HG02852 (cell line): ENCODE data around the gene SPATA16.
"Not testable (repeated sequence)": the region's sequence is repeated elsewhere in the genome, so short reads cannot be mapped to it uniquely, and the experiment has no call there.

Experiments used
- ATAC-seq: cut with Tn5 transposase; IDR thresholded peaks from one replicate; pipeline ENCODE4 v1.9.1; 2021; ENCODE audit warnings: mild to moderate bottlenecking, moderate library complexity; ENCODE audit not compliant: unreplicated experiment

SPATA16 gene

DNA sequence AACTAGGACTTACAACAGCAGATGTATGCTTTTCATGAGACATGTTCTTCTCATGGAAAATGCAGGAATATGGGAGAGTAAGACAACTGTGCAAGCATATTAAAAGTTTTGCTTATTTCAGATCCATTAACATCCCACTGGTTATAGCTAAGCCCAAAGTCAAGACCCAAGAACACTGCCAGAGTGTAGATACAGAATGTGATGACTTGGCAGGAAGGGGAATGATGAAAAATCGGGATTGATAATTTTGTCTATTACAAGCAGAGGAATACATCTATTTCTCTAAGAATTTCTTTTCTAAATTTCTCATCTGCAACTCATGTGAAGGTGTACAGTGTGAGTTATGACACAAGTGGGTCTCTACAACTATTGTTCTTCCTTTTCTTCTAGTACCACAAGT, 76.4 kb downstream of the SPATA16 start:
- ATAC-seq = no peak

DNA sequence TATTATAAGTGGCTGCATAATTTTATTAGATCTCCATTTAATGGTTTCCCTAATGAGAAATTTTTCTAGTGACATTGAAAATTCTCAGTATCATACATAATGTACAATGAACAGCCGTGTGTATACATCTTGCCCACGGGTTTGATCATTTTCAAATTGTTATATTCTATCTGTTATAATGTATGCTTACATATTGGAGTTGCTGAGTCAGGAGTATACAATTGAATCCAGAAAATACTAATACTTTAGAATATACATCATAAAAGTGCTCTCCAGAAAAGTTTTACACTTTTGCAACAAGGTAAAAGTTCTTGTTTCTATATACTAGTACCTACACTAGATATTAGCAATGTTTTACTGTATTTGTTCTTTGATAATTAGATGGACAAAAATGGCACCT, 82.8 kb downstream of the SPATA16 start:
- no peak for ATAC-seq

DNA sequence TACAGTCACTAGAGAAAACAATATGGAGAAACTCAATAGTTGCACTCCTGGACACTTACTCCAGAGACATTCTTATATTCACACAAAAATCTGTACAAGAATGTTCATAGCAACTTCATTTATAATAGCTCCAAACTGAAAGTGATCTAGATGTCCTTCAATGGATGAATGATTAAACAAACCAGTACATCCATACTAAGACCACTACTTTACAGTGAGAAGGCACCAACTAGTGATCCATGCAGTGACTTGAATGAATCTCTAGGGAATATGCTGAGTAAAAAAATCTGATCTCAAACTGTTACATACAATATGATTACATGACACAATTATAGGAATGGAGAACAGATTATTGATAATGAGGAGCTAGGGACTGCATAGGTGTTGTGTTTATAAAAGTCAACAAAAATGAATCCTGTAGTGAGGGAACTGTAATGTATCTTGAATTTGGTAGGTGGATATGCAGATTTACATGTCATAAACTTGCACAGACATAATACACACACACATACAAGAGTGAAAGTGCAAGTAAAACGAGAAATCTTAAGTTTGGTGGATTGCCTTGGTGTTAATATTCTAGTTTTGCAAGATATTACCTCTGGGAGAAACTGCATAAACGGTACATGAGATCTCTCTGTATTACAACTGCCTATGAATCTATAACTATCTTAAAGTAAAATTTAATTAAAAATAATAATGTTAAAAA, 85.7 kb downstream of the SPATA16 start:
- ATAC-seq = no peak

DNA sequence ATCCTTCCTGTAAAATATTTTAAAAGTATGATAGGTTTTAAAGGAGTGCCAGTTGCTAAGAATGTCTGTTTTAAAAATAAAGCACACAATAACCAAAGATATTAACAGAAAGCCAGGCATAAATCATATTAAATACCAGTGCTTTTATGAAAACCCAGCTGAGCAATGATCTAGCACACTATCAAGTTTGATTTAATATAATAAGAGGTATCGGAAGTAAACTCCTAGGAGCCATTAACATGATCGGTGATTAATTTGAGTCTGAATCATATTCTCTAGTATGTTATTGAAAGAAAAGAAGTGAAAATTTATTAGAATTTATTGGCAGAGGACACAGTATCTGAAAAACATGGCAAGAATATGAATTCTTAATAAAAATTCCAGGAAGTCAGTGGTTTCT, 91.7 kb downstream of the SPATA16 start:
- no peak for ATAC-seq

DNA sequence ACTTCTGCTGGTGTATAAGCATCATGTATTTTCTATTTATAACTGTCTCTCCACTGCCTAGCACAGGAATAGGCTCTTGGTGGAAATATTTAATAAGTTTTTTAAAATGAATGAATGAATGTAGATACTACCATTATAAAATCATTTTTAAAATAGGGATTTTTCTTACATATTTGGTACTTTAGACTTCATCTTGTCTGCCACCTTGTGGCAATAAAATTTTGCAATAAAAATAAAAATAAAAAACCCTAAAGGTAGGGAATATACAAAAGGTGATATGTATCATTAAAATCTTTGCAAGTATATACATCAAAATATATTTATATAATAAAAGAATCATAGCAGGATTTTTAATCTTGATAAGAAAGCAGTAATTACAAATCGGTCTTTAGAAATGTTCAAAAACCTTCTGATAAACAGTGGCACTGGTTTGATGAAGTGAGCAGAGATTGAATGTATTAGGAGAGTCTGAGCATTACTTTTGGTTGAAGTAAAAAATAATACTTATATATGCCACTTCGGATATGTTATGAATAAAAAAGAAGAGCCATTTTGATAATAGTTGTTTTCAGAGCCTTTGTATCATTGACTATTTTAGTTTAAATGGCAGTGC, 95.2 kb downstream of the SPATA16 start:
- ATAC-seq = no peak

DNA sequence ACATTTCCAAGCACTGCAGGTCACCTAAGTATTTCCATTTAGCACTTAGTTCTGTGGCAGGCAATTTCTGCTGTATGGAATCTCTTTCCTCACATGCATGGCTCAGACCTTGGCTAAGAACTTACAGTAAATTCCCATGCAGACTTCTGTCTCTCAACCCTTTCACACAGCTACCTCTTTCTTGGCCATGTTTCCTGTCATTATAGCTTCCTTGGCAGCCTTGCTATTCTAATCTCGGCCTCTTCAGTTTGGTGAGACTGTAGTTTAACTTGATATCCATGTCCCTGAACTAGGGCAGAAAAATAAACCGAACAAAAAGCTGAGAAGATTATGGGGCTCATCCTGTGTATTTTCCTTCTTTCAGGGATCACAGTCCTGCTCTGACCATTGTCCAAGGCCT, 96.0 kb downstream of the SPATA16 start:
- no peak for ATAC-seq

DNA sequence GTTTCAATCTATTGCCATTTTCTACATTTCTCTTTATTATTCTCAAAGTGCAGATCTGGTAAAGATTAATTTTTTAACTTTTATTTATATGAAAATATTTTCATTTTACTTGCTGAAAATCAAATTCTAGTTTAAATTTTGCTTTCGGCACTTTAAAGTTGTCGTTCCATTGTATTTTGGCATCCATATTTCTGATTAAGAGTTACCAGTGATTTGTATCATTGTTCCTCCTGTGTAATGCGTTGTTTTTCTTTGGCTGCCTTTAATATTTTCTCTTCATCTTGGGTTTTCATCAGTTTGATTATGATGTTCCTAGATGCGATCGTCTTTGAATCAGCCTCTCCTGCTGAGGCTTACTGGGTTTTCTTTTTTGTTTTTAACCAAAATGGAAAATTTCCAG, 97.3 kb downstream of the SPATA16 start:
- no peak for ATAC-seq

DNA sequence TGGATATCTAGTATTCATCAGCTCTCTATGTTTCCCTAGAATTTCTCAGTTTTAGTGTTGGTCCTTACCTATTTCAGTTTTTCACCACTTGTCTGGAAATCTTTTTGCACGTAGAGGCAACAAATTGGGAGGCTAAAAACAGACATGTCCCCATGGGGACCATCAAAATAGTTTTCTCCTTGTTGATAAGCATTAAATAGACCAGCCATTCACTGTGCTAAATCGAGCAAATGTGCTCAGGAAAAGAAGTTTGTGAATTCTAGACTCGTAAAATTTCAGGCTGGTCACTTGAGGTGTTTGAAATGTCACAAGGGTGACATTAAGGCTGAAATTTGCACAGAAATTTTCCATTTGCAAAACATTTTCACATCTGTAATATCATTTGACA, 102.6 kb downstream of the SPATA16 start:
- ATAC-seq = no peak

DNA sequence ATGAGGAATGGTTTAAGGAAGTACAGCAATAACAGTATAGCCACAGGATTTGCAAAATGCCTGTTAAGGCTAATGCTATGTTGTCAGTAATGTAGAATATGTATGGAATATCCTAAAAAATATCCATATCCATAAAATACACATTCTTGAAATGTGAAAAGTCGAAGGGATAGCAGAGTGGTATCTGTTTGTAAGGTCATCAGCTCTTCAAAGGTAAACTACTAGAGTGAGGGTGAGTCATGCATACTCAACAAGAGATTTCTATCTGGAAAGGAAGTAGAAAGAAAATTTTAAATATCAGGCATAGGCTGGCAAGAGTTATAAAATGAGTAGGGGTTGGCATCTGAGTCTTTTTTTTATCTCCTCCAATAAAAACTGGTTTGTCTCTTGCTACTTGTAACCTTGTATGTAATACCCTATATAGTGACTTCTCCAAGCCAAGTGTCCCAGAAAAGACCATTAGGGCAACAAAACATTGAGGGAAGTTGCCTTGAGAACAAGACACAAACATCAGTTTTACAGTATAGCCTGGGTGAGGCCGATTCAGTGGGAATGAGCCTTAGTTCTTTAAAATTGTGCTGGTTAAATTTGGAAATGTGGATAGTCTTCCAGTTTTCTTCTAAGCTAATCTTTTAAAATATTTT, 103.1 kb downstream of the SPATA16 start:
- ATAC-seq = no peak

DNA sequence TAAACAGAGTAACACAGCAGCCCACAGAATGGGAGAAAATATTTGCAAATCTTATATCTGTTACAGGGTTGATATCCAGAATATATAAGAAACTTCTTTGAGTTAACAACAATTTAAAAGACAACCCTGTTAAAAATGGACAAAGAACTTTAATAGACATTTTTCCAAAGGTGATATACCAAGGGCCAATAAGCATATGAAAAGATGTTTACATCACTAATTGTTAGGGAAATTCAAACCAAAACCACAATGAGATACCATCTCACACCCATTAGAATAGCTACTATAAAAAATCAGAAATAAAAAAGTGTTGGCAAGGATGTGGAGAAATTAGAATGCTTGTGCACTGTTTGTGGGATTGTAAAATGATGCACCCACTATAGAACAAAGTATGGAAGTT, 110.8 kb downstream of the SPATA16 start:
- no peak for ATAC-seq

DNA sequence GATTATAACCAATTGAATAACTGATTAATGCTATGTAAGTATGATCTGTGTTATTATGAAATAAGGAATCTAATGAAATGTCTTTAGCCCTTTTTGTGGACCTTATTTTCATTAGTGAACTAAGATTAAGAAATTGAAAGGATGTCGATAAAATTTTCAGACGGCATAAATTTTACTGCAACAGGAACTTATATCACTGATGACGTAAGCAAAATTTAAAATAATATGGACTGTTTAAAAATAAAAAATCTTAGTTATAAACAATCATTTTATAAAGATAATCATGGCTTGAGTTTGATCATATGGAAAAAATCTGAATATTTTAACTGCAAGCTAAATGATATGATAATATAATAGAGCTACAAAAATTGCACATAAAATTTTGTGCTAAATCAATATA, 112.7 kb downstream of the SPATA16 start:
- no peak for ATAC-seq

DNA sequence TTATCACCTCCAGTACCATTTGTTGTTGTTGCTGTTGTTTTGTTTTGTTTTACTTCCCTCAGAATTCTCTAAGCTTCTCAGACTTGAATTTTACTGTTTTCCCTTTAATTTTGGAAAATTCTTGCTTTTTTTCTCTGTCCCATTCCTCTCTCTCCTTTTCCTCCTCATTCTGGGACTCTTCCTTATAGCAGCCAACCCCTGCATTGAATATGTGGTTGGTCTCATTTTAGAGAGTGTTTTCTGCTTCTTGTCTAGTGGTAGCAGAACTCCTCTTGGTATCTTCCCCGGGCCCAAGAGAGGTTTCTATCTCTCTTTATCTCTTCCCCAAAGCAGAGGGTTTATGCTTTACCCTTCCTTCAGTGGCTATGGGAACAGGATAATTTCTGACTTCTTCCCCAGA, 113.6 kb downstream of the SPATA16 start:
- ATAC-seq = no peak

DNA sequence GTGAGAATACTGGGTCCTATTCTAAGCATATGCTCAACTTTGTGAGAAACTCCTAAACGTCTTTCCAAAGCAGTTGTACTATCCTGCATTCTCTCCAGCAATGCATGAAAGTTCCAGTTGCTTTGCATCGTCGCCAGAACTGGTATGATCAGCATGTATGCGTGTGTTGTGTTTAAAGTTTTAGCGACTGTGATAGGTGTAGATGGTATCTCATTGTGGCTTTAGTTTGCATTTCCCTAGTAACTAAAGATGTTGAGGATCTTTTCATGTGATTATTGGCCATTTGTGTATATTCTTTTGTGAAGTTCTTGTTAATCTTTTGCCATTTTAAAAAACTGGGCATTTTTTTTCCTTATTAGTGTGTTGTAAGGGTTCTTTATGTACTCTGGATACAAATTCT, 115.1 kb downstream of the SPATA16 start:
- ATAC-seq = no peak

DNA sequence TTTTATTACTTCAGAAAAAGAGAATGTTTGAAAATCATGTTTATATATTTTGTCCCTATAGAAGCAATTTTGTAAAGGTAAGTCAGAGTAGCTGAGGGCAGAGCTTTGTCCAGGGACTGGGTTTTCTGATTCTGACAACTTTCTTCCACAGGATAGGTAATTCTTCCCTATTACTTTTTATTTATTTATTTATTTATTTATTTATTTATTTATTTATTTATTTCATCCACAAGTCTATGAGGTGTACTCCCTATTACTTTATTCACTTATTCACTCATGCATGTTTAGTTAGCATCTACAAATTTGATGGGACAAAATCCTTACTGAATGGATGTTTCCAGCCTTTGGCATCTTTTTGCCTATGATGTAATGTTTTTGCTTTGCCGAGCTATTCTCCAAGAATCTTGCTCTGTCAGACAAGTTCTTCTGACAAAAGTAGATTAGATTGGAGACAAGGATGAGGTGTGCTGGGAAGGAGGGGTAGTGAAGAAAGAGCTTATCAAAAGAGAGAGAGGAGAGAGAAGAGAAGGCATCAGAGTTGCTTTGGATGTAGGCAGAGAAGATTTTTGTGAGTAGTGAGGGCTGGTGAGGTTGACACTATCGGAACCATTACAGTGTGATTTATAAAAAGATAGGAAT, 119.4 kb downstream of the SPATA16 start:
- no peak for ATAC-seq

DNA sequence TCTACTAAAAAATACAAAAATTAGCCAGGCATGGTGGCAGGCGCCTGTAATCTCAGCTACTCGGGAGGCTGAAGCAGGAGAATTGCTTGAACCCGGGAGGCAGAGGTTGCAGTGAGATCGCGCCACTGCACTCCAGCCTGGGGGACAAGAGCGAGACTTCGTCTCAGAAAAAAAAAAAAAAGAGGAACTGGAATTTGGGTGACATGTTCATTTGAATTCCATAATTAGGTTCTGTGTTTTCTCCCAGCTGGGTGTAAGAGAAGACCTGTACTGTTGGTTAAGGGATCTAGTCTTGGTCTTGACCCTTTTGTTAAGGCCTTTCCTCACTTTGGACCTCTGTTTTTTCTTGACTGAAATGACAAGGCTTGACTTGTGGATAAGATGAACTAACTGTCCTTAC, 120.9 kb downstream of the SPATA16 start:
- not testable (repeated sequence) for ATAC-seq

DNA sequence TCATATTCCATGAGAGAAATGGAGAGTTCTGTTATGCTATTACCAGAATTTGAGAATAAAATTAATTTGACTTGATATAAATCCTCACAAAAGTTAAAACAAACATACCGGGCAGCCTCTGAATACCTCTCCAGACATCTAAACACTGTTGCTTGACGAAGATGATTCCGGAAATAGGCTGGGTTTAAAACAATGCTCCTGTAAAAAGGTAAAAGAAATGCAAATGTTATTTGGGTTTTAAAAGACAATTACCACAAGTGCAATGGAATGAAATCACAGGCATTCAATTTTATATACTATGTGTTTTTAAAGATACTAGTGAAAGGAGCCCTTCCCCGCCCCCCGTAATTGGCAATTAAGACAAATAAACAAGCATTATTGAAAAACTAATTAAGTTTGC, 121.7 kb downstream of the SPATA16 start:
- no peak for ATAC-seq

DNA sequence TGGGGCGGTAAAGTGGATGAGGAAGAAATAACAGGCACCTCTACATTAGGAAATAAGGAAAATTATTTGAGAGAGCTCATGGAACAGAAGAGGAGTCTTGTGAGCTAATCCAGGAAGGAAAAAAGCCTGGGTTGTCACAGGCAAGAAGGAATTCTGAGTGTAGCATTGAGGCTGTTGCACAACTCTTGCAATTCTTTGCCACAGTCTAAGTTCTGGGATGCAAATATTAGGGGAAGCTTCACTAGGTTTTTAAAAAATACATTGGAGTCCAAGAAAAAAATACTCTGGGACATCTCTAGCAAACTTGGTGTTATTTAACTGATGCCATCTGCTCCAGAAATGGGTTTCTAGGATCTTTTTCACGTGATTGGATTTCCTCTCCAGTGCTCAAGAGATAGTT, 122.3 kb downstream of the SPATA16 start:
- no peak for ATAC-seq

DNA sequence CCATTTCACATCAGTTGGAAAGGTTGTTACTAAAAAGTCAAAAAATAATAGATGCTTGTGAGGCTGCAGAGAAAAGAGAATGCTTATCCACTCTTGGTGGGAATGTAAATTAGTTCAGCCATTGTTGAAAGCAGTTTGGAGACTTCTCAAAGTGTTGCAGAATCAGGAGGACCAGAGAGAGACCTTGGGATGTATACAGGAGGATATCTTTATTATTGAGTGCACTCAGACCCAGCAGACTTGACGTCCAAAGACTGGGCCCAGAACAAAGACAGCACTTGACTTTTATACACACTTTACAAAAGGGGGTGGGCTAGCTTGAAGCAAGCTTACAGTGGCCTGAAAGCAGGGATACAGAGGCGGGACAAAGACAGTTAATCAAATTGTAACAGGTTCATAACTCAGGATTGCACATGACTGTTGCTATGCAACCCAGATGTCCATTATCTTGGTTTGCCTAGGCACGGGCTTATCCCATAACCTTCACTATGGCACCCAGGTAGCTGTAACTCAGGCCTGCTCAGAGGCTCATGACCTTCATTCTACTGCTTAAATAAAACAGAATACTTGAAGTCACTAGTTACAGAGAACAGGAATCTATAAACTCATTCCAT, 127.7 kb downstream of the SPATA16 start:
- no peak for ATAC-seq

DNA sequence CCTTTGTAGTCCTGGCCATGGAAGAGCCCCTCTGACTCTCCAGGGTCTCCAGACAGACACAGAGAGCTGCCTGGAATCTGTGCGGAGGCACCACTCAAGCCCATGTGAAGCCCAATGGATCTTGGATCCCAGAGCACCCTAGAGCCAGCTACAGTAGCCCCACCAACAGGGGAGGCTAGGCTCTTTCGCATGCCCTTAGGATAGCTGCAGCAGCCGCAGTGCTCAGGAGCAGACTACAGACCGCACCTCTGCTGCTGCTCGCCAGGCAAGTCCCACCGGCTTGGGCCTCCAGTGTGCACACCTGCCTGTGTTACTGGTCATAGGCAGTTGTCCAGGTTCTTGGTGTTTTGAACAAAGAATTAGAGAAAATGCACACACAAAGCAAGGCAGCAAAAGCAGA, 131.6 kb downstream of the SPATA16 start:
- no peak for ATAC-seq

DNA sequence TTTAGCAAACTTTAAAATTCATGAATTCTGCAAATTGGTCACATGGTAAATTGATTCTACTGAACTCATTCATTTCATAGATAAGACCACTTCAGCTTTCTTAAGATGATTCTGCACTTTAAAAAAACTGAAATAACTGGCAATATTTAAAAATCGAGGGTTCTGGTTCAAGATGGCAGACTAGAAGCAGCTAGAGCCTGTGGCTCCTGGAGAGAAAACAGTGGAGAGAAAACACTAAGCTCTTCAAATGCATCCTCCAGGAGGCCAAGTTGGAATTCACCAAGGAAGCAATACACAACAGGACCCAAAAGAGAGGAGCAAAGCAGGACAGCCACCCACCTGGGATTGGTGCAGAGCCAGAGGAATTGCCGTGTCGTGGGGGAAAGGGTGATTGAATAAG, 132.1 kb downstream of the SPATA16 start:
- no peak for ATAC-seq

DNA sequence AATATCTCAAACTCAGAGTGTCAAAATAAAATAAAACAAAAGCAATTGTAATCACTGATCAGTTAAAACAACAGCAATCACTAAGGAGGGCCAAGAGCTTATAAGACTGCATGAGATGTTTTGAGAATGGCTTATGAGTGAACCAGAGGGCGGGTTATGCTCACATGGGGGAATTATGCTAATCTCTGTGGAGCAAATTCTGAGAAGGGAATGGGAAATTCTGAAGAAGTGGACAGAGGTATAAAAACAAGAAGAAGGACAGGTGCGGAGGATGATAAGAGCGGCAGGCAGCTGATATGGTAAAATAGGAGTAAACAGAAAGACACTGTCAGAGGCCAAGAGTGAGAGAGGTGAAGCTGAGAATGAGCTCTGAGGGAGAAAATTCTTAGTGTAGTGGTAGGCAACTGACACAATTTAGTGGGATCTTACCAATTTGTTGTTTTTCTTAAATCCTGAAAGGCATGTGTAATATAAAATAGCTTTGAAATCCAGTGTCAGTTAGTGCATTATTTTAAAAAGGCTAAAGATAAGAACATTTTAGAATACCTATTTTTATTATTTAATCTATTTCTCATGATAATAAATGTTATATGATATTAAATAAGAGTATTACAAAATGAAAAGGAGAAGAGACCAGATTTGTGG, 133.8 kb downstream of the SPATA16 start:
- no peak for ATAC-seq
